Gastrocnemius medialis (tissue), 4 donors: ENCODE data around the gene EYS.

Experiments used
- CTCF ChIP-seq, 5 experiments: fragments of 450-650 bp in 3 of 5; fragments of 200-600 bp in 2 of 5; sonication (generic) in 2 of 5; IDR thresholded peaks in 4 of 5; conservative IDR thresholded peaks in 1 of 5; 1 replicate in 4 of 5; 2 replicates in 1 of 5; pipeline ENCODE4 v1.5.1; 2016 to 2019; ENCODE audit warnings: antibody characterized with exemption in 5 of 5, mild to moderate bottlenecking in 3 of 5, moderate library complexity in 3 of 5
- POLR2A ChIP-seq, 2 donors: fragments of 450-650 bp; IDR thresholded peaks; one replicate each; pipeline ENCODE4 v1.6.1; 2017; ENCODE audit warnings: antibody characterized with exemption in 2 of 2, mild to moderate bottlenecking in 2 of 2, moderate library complexity in 2 of 2

- TF ChIP-seq CTCF (IDR thresholded peaks at IDR 0.05 in 4 of 5, conservative IDR thresholded peaks at IDR 0.05 in 1 of 5), result no peak
- no peak for TF ChIP-seq POLR2A (IDR thresholded peaks at IDR 0.05)
These were observed 1084.1 kb downstream of the EYS start for GRCh38 chr6:64622944-64623343.
